NOMO-1 (cell line): ENCODE measurements around the gene FHL2.
A peak's percentile ranks its signal among the peaks of the same experiment; 100 is the strongest.

Source experiments
- DNase-seq, 2 experiments: peaks; one replicate each; lab custom pipeline; 2025; ENCODE audit not compliant: unreplicated experiment in 2 of 2; lab: John Stamatoyannopoulos, UW

Gene FHL2

GRCh38 chr2:105399207-105399861 is 483 bp upstream of the FHL2 start:
- no peak for DNase-seq

- no peak for DNase-seq
These were observed 907 bp downstream of the FHL2 start for GRCh38 chr2:105397953-105398335.

- DNase-seq, result no peak
These were observed 1.7 kb downstream of the FHL2 start for GRCh38 chr2:105397025-105397722.

- DNase-seq, result no peak
These were observed 2.4 kb downstream of the FHL2 start for GRCh38 chr2:105396254-105397024.

- no peak for DNase-seq
These were observed 3.2 kb downstream of the FHL2 start for GRCh38 chr2:105395691-105396090.

GRCh38 chr2:105394951-105395611 is 3.8 kb downstream of the FHL2 start:
- DNase-seq, result no peak

- no peak for DNase-seq
These were observed 5.3 kb downstream of the FHL2 start for GRCh38 chr2:105393373-105394055.

- no peak for DNase-seq
These were observed 6.8 kb downstream of the FHL2 start for GRCh38 chr2:105391763-105392662.

GRCh38 chr2:105391058-105391627 is 7.7 kb downstream of the FHL2 start:
- DNase-seq, result no peak

GRCh38 chr2:105390454-105390853 is 8.4 kb downstream of the FHL2 start:
- no peak for DNase-seq

GRCh38 chr2:105388971-105389381 is 9.9 kb downstream of the FHL2 start:
- no peak for DNase-seq

GRCh38 chr2:105387225-105387624 is 11.6 kb downstream of the FHL2 start:
- no peak for DNase-seq

- no peak for DNase-seq
These were observed 12.9 kb downstream of the FHL2 start for GRCh38 chr2:105385731-105386540.

GRCh38 chr2:105384861-105385260 is 14.0 kb downstream of the FHL2 start:
- no peak for DNase-seq

- DNase-seq, result no peak
These were observed 14.6 kb downstream of the FHL2 start for GRCh38 chr2:105384216-105384615.

GRCh38 chr2:105383432-105384166 is 15.3 kb downstream of the FHL2 start:
- peak; percentile 42 to 66 for DNase-seq

GRCh38 chr2:105382177-105382576 is 16.7 kb downstream of the FHL2 start:
- no peak for DNase-seq
